Neural cell (in vitro differentiated cells): ENCODE results near the gene ALAS1.

ENCODE experiments used
- POLR2AphosphoS5 ChIP-seq: IDR thresholded peaks from 2 replicates; pipeline ENCODE4 v1.6.1; 2012
- SMC3 ChIP-seq: fragments of 450-650 bp; conservative IDR thresholded peaks from 2 replicates; pipeline ENCODE4 v1.6.1; 2014; ENCODE audit warnings: antibody characterized with exemption, mild to moderate bottlenecking, moderate library complexity; ENCODE audit not compliant: poor library complexity
- TAF1 ChIP-seq: IDR thresholded peaks from 2 replicates; pipeline ENCODE4 v1.6.1; 2012; ENCODE audit warnings: low read depth
- TF ChIP-seq, protein P1 (sequence below): fragments of 450-650 bp; IDR thresholded peaks from 2 replicates; pipeline ENCODE4 v1.5.1; 2014; ENCODE audit warnings: antibody characterized with exemption, mild to moderate bottlenecking, moderate library complexity; ENCODE audit not compliant: poor library complexity, severe bottlenecking

- TF ChIP-seq, protein P1, sequence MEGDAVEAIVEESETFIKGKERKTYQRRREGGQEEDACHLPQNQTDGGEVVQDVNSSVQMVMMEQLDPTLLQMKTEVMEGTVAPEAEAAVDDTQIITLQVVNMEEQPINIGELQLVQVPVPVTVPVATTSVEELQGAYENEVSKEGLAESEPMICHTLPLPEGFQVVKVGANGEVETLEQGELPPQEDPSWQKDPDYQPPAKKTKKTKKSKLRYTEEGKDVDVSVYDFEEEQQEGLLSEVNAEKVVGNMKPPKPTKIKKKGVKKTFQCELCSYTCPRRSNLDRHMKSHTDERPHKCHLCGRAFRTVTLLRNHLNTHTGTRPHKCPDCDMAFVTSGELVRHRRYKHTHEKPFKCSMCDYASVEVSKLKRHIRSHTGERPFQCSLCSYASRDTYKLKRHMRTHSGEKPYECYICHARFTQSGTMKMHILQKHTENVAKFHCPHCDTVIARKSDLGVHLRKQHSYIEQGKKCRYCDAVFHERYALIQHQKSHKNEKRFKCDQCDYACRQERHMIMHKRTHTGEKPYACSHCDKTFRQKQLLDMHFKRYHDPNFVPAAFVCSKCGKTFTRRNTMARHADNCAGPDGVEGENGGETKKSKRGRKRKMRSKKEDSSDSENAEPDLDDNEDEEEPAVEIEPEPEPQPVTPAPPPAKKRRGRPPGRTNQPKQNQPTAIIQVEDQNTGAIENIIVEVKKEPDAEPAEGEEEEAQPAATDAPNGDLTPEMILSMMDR, result no peak
- TF ChIP-seq TAF1 (no peak), POLR2AphosphoS5 (no peak), SMC3 (no peak)
Measured at GRCh38 chr3:52190294-52191074, 7.5 kb upstream of the ALAS1 start.
